NOMO-1 treated with DMSO at 0.1 percent for 48 hours (cell line): Measurements from ENCODE around the gene CYP4A22.
"Not testable (repeated sequence)": the region's sequence is repeated elsewhere in the genome, so short reads cannot be mapped to it uniquely, and the experiment has no call there.

Experiments used
- DNase-seq: peaks from one replicate; lab custom pipeline; 2025; ENCODE audit not compliant: unreplicated experiment; lab: John Stamatoyannopoulos, UW

The CYP4A22 gene

DNA sequence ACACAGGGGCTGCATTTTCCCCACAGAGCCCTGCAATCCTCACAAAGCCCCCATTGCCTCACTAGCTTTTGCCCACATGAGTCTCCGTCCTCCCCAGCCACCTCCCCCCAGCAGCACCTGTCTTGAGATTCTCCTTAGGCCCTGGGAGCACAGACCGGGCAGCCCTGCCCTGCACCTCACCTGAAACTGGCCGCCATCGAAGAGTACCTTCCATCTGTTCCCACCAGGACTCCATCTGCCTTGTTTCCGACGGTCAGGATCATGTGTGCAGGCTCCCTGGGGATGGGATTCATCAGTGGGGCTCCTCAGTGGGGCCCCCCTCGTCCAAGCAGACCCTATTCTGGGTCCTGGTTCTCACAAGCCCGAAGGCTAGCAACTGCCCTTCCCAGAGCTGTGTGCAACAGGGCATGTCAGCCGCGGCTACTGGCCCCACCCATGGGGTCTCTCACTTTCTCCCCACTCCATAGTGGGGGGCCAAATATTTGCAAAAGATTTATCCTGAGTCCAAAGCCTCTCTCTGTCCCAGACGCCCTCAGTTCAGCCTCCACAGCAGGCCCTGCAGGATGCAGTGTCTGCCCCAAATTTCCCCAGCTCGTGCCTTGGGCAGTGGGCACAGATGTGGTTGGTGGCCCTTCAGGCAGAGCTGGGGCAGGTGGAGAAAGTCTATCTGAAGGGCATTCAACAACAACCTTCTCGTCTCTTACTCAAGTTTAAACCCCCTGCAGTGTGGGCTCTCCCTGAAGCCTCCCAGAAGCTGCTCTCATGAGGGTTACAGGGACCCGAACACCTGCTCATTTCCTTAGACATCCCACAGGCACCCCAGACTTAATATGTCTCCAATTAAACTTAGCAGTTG is 47.8 kb downstream of the CYP4A22 start:
- DNase-seq: no peak

DNA sequence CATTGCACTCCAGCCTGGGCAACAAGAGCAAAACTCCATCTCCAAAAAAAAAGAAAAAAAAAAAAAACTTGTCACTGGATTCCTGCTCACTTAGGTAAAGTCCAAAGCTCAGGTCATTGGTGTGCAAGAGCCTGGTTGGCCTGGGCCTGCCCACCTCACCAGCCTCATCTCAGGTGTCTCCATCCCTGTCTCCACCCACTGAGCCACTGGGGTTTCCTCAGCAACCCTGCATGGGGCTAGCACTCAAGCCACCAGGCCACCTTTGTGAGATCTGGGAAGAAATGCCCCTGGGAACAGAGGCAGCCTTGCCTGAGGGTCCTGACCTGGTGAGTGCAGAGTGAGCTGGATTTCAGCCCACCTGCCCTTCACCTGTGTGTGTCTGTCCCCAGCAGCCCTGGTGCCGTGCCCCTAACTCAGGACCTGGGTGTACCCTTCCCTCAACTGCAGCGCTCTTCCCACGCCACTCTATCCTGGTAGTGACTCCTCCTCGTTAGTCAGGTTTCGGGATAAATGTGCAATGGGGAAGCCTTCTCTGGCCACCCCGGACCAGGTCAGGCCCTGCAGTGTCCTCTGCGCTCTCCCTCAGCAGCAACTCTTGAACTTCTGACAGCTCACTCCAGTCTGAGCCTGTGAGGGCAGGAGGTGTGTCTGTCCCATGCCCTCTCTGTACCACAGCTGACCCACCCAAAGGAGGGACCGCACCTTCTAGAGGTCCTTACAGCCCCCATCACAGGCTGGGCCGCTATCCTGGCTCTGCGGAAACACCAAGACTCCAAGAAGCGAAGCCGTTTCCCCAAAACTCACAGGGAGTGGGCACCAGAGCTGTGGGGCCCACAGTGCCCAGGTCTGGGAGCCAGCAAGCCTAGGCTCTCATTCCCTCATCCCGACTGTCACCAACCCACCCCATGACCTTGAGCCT is 49.3 kb downstream of the CYP4A22 start:
- no peak for DNase-seq

DNA sequence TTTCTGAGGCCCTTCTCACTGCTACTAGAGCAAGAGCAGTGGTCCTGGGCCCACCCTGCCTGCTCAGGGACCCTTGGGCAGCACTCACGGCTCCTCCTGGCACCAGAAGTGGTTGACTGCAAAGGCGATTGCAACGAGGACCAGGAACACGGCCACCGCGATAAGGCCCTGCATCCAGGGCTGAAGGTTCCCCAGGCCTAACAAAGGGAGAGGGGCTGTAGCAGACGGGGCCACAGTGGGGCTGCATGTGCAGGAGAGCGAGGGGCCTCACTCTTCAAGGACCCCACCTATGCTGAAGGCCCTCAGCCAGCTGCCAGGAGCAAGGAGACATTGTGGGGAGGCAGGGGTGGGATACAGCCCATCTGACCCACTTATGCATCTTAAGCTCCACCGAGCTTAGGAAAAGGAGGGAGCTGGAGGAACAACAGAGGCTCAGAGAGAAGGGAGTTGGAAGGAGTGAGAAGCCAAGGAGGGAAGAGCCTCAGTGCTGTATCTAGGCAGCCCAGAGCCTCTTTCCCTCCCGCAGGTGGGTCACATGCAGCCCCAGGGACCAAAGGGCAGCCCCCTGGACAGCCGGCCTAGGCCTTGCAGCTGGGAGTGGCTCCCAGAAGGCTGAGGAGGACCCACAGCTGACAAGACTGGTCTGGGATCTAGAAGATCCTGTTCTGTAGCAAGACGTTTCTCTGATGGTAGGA is 50.1 kb downstream of the CYP4A22 start:
- DNase-seq: no peak

DNA sequence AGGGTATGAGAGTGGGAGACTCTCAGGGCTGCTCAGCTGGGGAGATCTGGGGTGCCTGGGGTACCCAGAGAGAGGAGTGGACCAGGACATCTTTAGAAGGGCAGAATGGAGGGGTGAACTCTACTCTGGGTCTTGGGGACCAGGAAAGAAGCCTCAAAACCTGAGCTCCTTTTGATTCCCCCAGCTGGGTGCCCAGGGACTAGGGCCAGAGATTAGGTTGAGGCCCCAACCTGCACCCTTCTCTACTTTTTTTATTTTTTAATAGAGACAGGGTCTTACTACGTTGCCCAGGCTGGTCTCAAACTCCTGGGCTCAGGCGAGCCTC is 50.6 kb downstream of the CYP4A22 start:
- DNase-seq: no peak

DNA sequence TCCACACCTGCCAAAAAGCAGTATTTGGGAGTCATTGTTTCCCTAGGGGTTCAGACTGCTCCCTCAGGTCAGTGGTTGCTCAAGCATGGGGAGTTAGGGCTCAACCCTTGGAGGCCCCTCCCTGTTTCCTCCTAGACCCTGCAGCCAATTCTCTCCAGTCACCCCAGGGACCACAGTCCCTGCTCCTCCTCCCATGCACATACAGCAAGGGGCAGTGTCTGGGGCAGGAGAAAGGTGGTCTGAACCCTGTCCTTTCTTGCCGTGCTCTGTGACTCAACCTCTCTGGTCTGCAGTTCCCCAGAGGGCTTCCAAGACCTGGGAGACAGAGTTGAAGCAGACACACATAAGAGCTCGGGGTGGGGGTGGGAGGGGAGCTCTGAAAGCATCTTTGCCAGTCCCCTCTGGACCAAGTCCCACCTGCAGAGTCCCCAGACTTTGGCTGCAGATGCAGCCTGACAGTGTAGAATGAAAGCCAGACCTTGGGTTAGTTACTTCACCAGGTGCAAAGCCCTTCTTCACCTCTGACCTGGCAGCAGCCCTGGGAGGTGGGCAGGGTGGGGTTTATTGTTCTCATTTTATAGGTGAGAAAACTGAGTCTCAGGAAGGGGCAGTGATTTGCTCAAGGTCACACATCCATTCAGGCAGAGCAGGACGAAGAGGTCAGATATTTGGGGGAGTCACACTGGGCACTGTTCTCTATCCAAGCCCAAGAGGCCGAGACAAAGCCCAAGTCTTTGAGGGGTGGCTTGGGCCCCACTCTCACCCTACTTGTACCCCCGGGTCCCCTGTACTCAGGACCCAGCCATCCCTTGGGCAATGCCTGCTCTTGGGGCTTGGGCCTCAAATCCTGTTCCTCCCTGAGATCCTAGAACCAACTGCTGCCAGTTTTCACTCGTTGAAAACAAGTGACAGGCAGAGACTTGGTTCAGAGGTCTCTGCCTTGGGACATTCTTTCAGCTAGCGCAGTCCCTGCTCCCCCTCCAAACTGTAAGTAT is 51.8 kb downstream of the CYP4A22 start:
- DNase-seq: no peak

DNA sequence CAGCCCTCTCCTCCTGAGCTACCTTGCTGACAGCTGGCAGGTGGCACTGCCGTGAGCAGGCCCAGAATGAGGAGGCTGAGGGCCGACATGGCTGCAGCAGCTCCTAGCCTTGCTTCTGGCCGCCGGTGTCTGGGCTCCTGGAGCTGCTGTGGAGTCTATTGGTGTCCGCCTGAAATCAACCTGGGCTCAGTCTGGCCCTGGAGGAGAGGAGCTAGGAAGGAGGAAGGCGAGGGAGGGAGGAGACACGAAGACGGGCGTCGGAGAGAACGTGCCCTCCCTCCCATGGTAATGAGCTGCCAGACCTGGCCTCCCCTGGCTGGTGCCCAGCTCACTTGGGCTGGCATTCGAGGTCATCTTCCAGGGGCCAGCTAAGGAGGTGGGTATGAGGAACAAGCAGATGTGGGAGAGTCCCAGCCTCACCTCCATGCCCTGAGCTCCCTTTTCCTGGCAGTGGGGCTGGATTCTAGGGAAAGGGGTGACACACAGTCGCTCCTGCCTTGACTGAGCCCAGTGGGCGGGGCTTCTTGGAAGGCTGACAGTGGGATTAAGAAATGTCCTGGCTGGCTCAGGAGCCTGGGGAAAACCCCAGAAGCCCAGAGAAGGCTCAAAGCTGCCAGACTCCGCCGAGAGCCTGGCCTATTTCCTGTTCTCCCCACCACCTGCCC is 52.7 kb downstream of the CYP4A22 start, which contains the start of gene PDZK1IP1:
TSS of gene PDZK1IP1 (minus strand) at position 193 of the 665 bp plus-strand sequence. CDS start at position 89, 104 bp downstream.
- no peak for DNase-seq

DNA sequence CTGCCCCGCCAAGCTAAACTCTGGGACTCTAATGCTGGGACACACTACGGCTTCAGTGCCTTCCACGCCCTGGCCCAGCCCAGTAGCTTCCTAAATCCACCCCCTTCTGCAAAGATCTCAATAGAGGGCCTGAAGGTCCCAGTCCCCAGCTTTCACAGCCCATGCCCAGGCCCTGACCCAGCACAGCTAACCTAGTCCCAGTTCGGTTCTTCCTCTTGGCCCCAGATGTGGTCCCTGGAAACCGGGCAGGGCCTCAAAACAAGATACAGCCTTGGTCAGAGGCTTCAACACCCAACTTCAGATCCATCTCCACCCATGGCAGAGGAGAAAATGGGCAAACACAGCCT is 53.2 kb downstream of the CYP4A22 start:
- no peak for DNase-seq

DNA sequence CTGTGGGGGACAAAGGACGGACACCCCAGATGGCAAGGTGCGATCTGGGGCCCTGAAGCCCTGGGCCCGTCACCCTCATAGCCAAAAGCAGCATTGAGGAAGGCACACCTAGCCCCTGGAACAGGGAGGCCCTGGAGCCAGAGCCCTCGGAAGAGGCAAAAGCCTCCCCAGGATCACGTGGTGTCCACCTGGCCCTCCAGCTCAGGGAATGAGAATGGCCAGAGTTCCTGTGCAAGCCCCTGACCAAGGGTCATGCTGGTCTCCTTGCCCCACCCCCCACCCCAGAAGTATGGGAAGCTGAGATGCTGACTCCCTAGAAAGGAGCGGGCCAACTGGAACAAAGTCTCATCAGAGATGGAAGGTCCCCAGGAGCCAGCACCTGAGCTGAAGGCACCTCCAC is 53.6 kb downstream of the CYP4A22 start:
- DNase-seq: no peak

DNA sequence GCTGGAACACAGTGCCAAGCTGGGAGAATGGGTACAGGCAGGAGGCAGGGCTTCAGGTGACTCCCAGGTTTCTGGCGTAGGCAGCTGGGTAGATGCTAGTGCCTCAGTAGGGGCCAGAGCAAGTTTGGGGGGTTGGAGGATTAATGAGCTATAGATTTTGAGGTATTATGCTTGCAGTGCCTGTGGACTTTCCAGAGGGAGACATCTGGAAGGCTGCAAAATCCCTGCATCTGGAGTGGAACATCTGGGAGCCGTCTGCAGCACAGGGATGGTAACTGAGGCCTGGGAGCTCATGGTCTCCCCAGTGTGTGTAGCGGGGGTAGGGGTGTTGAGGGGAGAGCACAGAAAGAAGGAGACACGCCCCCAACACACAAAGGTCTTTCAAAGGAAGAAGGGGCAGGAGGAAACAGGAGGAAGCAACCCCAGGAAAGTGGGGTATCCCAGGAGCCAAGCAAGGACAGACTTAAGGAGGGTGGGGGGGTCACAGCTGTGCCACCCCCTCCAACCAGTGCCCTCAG is 54.8 kb downstream of the CYP4A22 start:
- no peak for DNase-seq

DNA sequence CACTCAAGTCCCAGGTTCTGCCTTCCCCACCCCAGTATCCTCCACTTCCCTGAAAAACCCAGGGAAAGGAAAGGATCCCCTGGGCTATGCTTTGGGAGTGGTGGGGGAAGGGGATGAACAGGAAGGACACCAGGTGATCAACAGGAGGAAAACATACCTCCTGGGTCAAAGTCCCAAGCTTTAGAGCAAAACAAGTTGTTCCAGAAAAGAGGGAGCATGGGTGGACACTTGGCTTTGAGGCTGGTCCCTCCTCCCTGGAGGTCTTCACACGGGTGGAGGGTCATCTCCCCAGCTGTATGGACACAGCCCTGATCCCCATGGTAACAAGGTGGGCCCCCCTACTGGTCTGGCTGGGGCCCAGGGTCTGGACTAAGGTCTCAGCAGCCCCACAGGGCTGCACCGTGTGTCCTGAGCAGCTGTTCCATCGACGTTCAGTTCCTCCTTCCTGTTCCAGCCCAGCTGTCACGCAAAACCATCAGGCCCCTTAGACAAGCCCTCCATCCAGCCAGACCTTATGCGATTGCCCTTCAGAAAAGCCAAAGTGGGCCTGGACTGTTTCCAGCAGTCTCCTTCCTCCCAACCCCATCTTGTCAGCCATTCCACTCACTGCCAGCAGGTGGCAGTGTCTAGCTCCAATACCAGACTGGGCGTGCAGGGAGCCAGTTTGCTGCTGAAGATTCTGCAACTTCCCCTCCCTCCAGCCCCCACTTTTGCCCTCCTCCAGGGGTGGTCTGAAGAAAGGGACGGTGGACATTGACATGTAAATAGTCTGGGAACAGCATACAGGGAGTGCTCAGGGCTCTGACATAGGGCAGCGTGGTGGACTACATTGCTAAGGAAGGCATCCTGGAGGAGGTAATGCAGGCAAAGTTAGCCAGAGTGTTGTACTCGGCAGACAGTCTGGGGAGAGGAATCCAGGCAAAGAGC is 55.5 kb downstream of the CYP4A22 start:
- peak; percentile 61 for DNase-seq

DNA sequence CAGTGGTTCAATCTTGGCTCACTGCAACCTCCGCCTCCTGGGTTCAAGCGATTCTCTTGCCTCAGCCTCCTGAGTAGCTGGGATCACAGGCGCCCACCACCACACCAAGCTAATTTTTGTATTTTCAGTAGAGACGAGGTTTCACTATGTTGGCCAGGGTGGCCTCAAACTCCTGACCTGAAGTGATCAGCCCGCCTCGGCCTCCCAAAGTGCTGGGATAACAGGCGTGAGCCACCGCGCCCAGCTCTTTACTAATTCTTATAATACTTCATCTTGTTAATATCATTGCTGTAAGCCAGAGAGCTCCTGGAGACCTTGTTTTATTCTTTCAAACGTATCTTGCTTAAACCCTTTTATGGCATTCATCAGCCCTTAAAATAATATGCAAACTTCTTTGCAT is 56.3 kb downstream of the CYP4A22 start:
- DNase-seq: not testable (repeated sequence)

DNA sequence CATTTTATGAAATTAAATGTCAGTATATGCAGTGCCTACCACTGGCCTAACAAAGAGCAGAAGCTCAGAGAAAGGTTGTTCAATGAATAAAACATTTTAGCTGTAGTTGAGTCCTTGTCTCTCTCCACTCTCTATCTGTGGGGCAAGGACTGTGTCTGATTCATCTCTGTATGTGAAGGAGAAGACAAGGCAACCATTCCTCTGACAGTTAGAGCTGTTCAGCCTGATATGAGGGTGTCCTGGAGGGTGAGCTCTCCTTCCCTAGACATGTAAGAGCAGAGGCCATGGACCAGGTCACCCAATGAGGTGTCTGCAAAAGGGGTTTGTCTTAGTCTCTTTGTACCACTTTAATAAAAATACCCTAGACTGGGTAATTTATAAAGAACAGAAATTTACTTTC is 57.1 kb downstream of the CYP4A22 start:
- DNase-seq: no peak

DNA sequence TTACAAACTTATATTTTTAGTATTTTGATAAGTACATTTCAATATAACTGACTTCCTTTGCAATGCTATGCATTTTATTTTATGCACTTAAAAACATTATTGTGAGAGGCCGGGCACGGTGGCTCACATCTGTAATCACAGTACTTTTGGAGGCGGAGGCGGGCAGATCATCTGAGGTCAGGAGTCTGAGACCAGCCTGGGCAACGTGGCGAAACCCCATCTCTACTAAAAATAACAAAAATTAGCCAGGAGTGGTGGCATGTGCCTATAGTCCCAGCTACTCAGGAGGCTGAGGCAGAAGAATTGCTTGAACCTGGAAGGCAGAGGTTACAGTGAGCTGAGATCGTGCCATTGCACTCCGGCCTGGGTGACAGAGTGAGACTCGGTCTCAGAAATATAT is 58.7 kb downstream of the CYP4A22 start:
- not testable (repeated sequence) for DNase-seq

DNA sequence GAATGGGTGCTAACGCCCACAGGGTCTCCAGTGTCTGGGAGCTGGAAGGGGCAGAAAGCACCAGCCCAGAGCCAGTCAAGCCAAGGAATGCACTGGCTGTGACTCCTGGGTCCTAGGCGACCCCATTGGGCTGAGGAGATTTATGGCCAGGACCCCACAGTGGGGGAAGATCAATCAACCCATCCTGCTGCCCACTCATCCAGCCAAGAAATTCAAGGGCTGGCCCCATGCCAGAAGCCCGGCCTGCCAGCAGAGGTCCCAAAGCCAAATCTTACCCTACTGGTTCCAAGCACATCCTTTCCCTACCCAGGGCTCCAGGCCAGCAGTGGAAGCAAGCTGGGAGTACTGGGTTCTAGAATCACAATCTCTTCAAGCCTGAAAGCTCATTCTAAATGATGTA is 59.4 kb downstream of the CYP4A22 start:
- DNase-seq: no peak

DNA sequence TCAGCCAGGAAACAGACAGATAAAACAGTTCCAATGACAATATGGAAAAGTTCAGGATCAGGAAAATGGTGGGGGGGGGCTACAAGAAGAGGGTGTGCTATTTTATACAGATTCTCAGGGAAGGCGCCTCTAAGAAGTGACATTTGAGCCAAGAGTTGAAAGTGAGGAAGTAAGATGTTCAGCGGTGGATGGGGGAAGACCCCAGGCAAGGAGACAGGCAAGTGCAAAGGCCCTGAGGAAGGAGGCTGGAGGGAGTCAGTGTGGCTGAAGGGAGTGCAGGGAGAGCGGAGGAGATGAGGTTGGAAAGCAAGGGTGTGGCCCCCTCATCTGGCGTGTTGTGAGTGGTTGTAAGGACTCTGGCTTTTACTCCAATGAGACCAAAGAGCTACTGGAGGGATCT is 61.0 kb downstream of the CYP4A22 start:
- DNase-seq: no peak
